HL-60 (cell line): Measurements from ENCODE around the gene EGFLAM.

Experiments used
- DNase-seq, 2 experiments: peaks; one replicate each; pipeline ENCODE4 v3.0.0-alpha.2; 2010 to 2020; ENCODE audit warnings: low read depth in 1 of 2, low spot score in 1 of 2
- H3K27ac ChIP-seq: fragments of 250-450 bp; sonication (Bioruptor Pico); replicated peaks from 2 replicates; pipeline ENCODE4 v1.5.1; 2020; ENCODE audit warnings: mild to moderate bottlenecking, moderate library complexity
- H3K27me3 ChIP-seq: fragments of 250-450 bp; sonication (Bioruptor Pico); 2 replicates; pipeline ENCODE4 v1.5.1; 2021; ENCODE audit warnings: mild to moderate bottlenecking, moderate library complexity; ENCODE audit not compliant: insufficient read depth, poor library complexity, severe bottlenecking
- H3K4me3 ChIP-seq: replicated peaks from 2 replicates; pipeline ENCODE4 v1.5.1; 2011; ENCODE audit warnings: mild to moderate bottlenecking, control low read depth, low read length; ENCODE audit not compliant: insufficient read depth
- GABPA ChIP-seq: IDR thresholded peaks from 2 replicates; pipeline ENCODE4 v1.6.1; 2012; ENCODE audit warnings: low read depth
- POLR2AphosphoS5 ChIP-seq: IDR thresholded peaks from 2 replicates; pipeline ENCODE4 v1.6.1; 2012; ENCODE audit warnings: low read depth
- SPI1 ChIP-seq: IDR thresholded peaks from 2 replicates; pipeline ENCODE4 v1.6.1; 2012; ENCODE audit warnings: low read depth, mild to moderate bottlenecking, borderline replicate concordance
- TF ChIP-seq, protein P1 (sequence below): IDR thresholded peaks from one replicate; pipeline ENCODE4 v1.5.1; 2011; ENCODE audit warnings: low read length, control low read depth, inconsistent platforms; ENCODE audit not compliant: insufficient read depth
- TF ChIP-seq, protein P2 (sequence below): IDR thresholded peaks from 2 replicates; pipeline ENCODE4 v1.6.1; 2012; ENCODE audit warnings: low read depth; ENCODE audit not compliant: insufficient replicate concordance

EGFLAM gene

DNA sequence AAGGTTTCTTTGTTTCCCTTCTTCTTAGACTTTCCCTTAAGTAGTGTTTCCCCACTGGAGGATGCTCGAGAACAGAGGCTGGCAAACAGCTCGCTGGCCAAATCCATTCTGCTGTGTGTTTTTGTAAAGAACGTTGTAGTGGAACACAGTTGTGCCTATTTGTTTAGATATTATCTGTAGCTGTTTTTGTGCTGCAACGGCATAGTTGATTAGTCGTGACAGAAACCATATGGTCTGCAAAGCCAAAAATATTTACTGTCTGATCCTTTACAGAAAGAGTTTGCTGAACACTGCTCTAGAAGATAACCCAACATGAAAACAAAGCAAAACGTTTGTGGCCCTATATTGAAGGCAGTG is 47.0 kb upstream of the EGFLAM start:
- no peak for TF ChIP-seq POLR2AphosphoS5
- no peak for TF ChIP-seq SPI1
- TF ChIP-seq, protein P1, sequence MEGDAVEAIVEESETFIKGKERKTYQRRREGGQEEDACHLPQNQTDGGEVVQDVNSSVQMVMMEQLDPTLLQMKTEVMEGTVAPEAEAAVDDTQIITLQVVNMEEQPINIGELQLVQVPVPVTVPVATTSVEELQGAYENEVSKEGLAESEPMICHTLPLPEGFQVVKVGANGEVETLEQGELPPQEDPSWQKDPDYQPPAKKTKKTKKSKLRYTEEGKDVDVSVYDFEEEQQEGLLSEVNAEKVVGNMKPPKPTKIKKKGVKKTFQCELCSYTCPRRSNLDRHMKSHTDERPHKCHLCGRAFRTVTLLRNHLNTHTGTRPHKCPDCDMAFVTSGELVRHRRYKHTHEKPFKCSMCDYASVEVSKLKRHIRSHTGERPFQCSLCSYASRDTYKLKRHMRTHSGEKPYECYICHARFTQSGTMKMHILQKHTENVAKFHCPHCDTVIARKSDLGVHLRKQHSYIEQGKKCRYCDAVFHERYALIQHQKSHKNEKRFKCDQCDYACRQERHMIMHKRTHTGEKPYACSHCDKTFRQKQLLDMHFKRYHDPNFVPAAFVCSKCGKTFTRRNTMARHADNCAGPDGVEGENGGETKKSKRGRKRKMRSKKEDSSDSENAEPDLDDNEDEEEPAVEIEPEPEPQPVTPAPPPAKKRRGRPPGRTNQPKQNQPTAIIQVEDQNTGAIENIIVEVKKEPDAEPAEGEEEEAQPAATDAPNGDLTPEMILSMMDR = no peak
- no peak for TF ChIP-seq GABPA
- TF ChIP-seq, protein P2, sequence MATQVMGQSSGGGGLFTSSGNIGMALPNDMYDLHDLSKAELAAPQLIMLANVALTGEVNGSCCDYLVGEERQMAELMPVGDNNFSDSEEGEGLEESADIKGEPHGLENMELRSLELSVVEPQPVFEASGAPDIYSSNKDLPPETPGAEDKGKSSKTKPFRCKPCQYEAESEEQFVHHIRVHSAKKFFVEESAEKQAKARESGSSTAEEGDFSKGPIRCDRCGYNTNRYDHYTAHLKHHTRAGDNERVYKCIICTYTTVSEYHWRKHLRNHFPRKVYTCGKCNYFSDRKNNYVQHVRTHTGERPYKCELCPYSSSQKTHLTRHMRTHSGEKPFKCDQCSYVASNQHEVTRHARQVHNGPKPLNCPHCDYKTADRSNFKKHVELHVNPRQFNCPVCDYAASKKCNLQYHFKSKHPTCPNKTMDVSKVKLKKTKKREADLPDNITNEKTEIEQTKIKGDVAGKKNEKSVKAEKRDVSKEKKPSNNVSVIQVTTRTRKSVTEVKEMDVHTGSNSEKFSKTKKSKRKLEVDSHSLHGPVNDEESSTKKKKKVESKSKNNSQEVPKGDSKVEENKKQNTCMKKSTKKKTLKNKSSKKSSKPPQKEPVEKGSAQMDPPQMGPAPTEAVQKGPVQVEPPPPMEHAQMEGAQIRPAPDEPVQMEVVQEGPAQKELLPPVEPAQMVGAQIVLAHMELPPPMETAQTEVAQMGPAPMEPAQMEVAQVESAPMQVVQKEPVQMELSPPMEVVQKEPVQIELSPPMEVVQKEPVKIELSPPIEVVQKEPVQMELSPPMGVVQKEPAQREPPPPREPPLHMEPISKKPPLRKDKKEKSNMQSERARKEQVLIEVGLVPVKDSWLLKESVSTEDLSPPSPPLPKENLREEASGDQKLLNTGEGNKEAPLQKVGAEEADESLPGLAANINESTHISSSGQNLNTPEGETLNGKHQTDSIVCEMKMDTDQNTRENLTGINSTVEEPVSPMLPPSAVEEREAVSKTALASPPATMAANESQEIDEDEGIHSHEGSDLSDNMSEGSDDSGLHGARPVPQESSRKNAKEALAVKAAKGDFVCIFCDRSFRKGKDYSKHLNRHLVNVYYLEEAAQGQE = no peak
- H3K27ac ChIP-seq = no peak overlapping the region
- no peak for DNase-seq
- H3K4me3 ChIP-seq = no peak overlapping the region
- no peaks in the 10 kb centered on the region for H3K27me3 ChIP-seq

DNA sequence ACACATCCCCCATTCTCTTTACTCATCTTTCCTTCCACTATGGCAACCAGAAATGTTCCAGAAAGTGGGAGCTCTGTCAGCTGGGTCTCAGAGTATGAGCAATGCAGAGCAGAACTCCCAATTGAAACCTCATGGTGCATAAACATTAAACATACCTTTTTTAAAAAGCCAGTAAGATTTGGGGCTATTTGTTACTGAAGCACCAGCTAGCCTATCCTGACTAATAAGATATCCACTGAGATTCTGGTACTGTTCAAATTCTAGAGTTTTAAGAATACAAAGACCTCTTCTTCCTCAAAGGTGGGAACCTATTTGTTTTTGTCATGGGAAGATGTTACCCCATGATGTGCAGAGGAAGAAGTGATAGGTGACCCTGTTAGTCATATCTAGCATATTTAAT is 46.1 kb upstream of the EGFLAM start:
- H3K4me3 ChIP-seq = no peak overlapping the region
- no peak for DNase-seq
- H3K27ac ChIP-seq = no peak overlapping the region
- TF ChIP-seq POLR2AphosphoS5 = no peak
- no peak for TF ChIP-seq SPI1
- TF ChIP-seq GABPA = no peak
- TF ChIP-seq, protein P2 = no peak
- TF ChIP-seq, protein P1 = no peak
- no peaks in the 10 kb centered on the region for H3K27me3 ChIP-seq

DNA sequence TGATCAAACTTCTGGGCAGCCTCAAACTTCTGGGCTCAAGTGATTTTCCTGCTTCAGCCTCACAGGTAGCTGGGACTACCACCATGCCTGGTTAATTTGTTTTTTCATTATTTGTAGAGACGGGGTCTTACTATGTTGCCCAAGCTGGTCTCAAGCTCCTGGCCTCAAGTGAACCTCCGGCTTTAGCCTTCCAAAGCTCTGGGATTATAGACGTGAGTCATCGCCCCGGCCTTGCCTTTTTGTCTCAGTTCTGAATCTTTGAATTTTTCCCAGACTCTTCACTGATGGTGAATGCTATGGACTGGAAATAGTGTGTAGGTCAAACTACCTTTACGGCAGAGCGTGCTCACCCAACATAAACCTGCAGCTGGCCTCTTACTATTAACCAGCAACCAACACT is 32.3 kb upstream of the EGFLAM start:
- H3K4me3 ChIP-seq = no peak overlapping the region
- TF ChIP-seq POLR2AphosphoS5 (no peak), SPI1 (no peak), GABPA (no peak)
- TF ChIP-seq, protein P2 = no peak
- TF ChIP-seq, protein P1 = no peak
- no peak for DNase-seq
- no peak overlapping the region for H3K27ac ChIP-seq
- no peaks in the 10 kb centered on the region for H3K27me3 ChIP-seq
